ENCODE measurements around the gene MIEF2.

MIEF2 gene

DNA sequence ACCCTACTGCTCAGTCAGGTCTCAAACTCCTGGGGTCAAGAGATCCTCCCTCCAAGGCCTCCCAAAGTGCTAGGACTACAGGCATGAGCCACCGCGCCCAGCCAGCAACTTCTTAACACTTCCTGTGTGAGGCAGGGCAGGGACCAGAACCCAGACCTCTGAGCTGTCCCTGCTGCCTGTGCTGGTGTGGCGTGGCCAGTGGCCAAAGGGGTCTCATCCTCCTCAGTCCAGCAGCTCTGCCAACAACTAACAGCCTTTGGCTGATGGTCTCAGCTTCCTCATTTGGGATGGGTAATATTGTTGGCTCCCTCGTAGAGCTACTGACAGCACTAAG, 36.4 kb upstream of the MIEF2 start:
- Histone ChIP-seq H3K4me3 (no peak overlapping the region), H3K9me3 (no peaks in the 10 kb centered on the region), H3K36me3 (no peaks in the 10 kb centered on the region), H3K27ac (no peak overlapping the region), H3K4me1 (peaks cover 0 to 22% (median 18%) of the 10 kb centered on the region in 4 donors), H3K27me3 (no peaks in the 10 kb centered on the region)
- intact Hi-C loops (cut with DNase I; ENCODE audit: low total_unique reads): no loop called here
- peak in 1 of 2 donors; percentile 63 for DNase-seq
- TF ChIP-seq, protein P1, sequence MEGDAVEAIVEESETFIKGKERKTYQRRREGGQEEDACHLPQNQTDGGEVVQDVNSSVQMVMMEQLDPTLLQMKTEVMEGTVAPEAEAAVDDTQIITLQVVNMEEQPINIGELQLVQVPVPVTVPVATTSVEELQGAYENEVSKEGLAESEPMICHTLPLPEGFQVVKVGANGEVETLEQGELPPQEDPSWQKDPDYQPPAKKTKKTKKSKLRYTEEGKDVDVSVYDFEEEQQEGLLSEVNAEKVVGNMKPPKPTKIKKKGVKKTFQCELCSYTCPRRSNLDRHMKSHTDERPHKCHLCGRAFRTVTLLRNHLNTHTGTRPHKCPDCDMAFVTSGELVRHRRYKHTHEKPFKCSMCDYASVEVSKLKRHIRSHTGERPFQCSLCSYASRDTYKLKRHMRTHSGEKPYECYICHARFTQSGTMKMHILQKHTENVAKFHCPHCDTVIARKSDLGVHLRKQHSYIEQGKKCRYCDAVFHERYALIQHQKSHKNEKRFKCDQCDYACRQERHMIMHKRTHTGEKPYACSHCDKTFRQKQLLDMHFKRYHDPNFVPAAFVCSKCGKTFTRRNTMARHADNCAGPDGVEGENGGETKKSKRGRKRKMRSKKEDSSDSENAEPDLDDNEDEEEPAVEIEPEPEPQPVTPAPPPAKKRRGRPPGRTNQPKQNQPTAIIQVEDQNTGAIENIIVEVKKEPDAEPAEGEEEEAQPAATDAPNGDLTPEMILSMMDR (IDR thresholded peaks at IDR 0.05): no peak

GRCh38 chr17:18224387-18225120, 35.9 kb upstream of the MIEF2 start:
- no peaks in the 10 kb centered on the region for H3K9me3 ChIP-seq
- H3K4me3 ChIP-seq: peak overlapping the region; percentile 37 to 76
- peak in 1 of 2 donors; percentile 67 for DNase-seq
- H3K27me3 ChIP-seq: no peaks in the 10 kb centered on the region
- H3K4me1 ChIP-seq: peaks cover 0 to 19% (median 16%) of the 10 kb centered on the region in 4 donors
- H3K27ac ChIP-seq: peak overlapping the region; percentile 23 to 52
- TF ChIP-seq, protein P1 (IDR thresholded peaks at IDR 0.05): no peak
- intact Hi-C loops (cut with DNase I; ENCODE audit: low total_unique reads): no loop called here
- no peaks in the 10 kb centered on the region for H3K36me3 ChIP-seq

- TF ChIP-seq, protein P1 (IDR thresholded peaks at IDR 0.05): no peak
- Histone ChIP-seq H3K4me3 (peak within 1 kb of the TSS; percentile 66 to 76), H3K4me1 (peaks cover 0 to 19% (median 16%) of the 10 kb centered on the region in 4 donors), H3K27me3 (no peaks in the 10 kb centered on the region), H3K36me3 (no peaks in the 10 kb centered on the region), H3K27ac (peak within 1 kb of the TSS; percentile 58 to 65), H3K9me3 (no peaks in the 10 kb centered on the region)
- DNase-seq: peak; percentile 97
- intact Hi-C loops (cut with DNase I; ENCODE audit: low total_unique reads): no loop called here
These were observed 35.3 kb upstream of the MIEF2 start, which contains the start of gene LLGL1 for GRCh38 chr17:18225121-18225641. Gene LLGL1 (plus strand): TSS chr17:18225635. CDS start chr17:18225683, 48 bp downstream.

DNA sequence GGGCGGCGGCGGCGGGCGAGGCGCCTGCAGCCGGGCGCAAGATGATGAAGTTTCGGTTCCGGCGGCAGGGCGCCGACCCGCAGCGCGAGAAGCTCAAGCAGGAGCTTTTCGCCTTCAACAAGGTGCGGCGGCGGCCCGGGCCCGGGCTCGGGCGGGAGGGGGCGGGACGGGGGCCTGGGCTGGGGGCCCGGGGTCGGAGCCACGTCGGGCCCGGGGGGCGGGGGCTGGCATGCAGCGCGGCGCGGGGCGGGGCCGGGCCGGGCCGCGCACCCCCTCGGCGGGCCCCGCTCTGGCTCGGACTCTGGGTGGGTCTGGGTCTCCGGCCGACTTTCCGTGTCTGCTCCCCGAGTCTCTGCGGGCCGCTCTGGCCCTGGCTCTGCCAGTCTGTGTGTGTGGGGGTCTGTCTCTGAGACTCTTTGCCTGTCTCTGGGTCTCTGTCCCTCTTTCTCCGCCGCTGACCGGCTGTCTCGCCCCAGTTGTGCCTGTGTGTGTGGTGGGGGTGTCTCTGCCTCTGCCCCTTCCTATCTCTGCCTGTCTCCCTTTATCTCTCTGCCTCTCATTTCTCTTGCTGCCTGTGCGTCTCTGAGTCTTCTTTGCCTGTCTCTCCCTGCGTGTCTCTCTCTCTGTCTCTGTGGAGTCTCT, 34.7 kb upstream of the MIEF2 start:
- TF ChIP-seq, protein P1 (IDR thresholded peaks at IDR 0.05): no peak
- no peaks in the 10 kb centered on the region for H3K9me3 ChIP-seq
- peak in 1 of 2 donors; percentile 67 for DNase-seq
- H3K4me3 ChIP-seq: peak overlapping the region; percentile 66 to 76
- no peaks in the 10 kb centered on the region for H3K36me3 ChIP-seq
- no peaks in the 10 kb centered on the region for H3K27me3 ChIP-seq
- H3K27ac ChIP-seq: peak overlapping the region; percentile 58 to 65
- intact Hi-C loops (cut with DNase I; ENCODE audit: low total_unique reads): no loop called here
- peaks cover 0 to 19% (median 16%) of the 10 kb centered on the region in 4 donors for H3K4me1 ChIP-seq

- H3K27ac ChIP-seq: peak overlapping the region; percentile 58 to 65
- TF ChIP-seq, protein P1 (IDR thresholded peaks at IDR 0.05): no peak
- H3K27me3 ChIP-seq: no peaks in the 10 kb centered on the region
- DNase-seq: no peak
- peaks cover 0 to 19% (median 16%) of the 10 kb centered on the region in 4 donors for H3K4me1 ChIP-seq
- intact Hi-C loops (cut with DNase I; ENCODE audit: low total_unique reads): no loop called here
- no peaks in the 10 kb centered on the region for H3K9me3 ChIP-seq
- H3K4me3 ChIP-seq: peak overlapping the region; percentile 66 to 76
- no peaks in the 10 kb centered on the region for H3K36me3 ChIP-seq
These were observed 34.0 kb upstream of the MIEF2 start for GRCh38 chr17:18226284-18226945.
